Stimulated activated CD8-positive, alpha-beta memory T cell treated with anti-CD3 and anti-CD28 coated beads, Interleukin-4, amount 100 ng/mL, for 1 hour (primary cell): ENCODE measurements around the gene MEPCE.
A peak's percentile ranks its signal among the peaks of the same experiment; 100 is the strongest.

Source experiments
- DNase-seq, 2 donors: peaks; one replicate each; pipeline ENCODE4 v3.0.0-alpha.2; 2020; ENCODE audit warnings: low read depth in 2 of 2, low spot score in 1 of 2

The MEPCE gene

DNA sequence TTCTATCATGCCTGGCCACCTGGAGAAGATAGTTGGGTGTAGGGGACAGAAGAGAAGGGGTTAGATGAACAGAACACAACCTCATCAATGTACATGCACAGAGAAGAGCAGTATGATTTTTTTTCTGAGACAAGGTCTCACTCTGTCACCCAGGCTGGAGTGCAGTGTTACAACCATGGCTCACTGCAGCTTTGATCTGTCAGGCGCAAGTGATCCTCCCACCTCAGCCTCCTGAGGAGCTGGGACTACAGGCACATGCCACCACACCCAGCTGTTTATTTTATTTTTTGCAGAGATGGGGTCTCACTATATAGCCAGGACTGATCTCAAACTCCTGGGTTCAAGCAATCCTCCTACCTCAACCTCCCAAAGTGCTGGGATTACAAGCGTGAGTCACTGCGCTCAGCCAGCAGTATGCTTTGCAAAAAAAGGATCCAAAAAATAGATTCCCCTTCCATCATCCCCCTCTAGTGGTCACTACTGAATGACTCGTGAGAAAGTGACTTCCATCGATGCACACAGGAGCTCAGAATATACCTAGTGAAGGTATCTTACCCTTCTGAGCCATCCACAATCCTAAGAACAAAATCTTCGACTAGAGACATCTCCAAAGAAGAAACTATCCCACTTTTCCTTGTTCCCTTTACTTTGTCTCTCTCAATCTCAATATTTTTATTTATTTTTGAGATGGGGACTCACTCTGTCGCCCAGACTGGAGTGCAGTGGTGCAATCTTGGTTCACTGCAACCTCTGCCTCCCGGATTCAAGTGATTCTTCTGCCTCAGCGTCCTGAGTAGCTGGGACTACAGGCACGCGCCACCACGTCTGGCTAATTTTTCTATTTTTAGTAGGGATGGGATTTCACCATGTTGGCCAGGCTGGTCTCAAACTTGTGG, 22.1 kb upstream of the MEPCE start:
- DNase-seq: no peak

DNA sequence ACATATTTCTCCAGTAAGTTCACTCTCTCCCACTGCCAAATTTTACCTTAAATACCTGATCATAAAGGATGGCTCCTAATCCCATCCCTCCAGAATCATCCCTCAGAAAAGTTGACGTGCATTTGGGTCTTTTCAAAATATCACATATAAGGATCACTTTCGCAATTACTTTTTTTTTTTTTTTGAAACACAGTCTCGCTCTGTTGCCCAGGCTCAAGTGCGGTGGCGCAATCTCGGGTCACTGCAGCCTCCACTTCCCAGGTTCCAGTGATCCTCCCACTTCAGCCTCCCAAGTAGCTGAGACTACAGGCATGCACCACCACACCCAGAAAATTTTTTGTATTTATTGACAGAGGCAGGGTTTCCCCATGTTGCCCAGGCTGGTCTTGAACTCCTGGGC, 18.5 kb upstream of the MEPCE start:
- no peak for DNase-seq

GRCh38 chr7:100413346-100413745, 16.3 kb upstream of the MEPCE start:
- no peak for DNase-seq

GRCh38 chr7:100413889-100414288, 15.7 kb upstream of the MEPCE start:
- DNase-seq: no peak

DNA sequence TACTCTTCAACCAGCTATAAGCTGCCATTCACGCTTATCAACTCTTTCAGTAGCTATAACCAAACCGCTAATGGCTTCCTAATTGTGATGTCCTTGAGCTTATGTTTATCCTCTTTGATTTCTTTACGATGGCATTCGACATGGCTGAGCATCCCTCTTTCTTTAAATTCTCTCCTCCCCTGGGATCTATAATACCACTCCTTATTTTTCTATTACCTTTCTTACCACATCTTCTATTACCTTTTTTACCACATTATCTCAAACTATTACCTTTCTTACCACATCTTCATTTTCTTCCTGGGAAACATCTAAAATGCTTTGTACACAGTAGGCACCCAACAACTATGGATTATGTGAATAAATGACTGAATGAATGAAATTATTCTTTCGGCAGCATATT, 14.2 kb upstream of the MEPCE start:
- no peak for DNase-seq

DNA sequence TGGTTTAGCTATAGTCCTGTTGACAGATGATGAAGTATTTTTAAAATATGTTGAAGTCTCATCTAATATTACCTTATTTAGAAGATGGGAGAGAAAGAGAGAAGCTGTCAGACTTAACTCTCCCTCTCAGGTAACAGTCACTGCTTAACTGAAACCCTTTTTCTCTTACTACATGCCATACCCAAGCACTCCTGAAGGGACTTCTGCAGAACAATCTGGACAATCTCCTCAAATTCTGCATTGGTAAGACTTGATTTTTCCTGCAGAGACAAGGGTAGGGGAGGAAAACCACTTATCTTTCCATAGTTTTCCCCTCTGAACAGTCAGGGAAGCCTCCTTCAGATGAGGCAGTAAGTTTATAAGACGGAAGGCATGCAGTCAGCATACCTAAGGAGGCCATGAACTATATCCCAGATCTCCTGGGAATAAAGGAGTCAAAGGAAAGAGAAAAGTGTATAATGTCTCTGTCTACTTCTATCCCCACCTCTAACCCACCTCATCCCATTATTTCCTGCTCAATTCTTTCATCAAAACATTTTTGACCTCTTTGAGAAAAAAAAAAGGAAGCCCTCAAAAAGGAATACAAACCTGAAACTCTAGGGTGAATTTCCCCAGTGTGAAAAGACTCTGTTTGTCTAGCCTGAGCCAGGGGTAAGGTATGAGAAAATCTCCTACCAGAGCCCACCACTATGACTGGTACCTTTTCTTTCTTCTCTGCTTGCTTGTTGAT, 10.5 kb upstream of the MEPCE start:
- no peak for DNase-seq

DNA sequence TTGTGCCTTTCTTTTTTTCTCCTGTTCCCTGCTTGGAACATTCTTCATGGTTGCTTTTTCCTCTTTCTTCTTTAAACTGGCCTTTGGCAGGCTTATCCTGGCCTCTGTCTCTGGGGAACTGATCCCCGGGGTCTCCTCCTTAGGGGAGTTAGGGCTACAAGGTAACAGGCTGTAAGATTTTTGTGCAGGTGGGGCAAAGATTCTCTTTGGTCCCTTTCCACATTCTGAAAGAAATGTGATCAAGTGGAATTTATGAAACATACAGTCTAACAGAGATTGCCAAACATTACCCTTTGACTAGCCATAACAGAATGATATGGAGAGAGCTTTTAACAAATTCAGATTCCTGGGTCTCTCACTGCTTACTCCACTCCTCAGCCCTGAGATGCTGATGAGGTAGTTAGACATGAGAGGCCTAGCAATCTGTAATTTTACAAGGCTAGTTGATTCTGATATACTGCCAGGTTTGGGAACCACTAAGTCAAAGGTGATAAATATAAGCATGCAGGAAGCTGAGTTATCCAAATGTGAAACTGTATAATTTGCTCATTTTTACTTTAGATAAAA, 9.9 kb upstream of the MEPCE start:
- DNase-seq: no peak

GRCh38 chr7:100423315-100423714, 6.3 kb upstream of the MEPCE start:
- DNase-seq: no peak

- DNase-seq: no peak
Observed at GRCh38 chr7:100425347-100425746, 4.3 kb upstream of the MEPCE start.

GRCh38 chr7:100426516-100426915, 3.1 kb upstream of the MEPCE start:
- no peak for DNase-seq

DNA sequence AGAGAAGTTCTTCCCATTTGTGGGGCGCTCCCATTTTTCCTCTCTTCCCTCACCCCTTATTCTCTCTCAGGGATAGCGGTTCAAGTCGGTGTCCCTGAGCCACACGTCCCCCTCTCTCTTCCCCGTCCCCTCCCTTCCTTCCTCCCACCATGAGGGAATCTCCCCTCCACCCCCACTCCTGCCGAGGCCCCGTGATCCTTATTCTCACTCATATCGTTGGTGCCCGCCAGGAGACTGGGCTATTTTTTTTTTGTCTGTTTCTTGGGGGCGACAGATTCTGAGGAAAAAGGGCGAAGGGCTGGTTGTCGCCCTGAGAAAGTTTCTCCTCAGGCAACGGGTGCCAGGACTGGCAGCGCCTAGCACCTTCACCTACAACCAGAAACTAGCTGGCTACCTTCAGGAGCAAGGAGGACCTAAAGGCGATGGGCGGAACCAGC, 1.9 kb upstream of the MEPCE start:
- DNase-seq: no peak

DNA sequence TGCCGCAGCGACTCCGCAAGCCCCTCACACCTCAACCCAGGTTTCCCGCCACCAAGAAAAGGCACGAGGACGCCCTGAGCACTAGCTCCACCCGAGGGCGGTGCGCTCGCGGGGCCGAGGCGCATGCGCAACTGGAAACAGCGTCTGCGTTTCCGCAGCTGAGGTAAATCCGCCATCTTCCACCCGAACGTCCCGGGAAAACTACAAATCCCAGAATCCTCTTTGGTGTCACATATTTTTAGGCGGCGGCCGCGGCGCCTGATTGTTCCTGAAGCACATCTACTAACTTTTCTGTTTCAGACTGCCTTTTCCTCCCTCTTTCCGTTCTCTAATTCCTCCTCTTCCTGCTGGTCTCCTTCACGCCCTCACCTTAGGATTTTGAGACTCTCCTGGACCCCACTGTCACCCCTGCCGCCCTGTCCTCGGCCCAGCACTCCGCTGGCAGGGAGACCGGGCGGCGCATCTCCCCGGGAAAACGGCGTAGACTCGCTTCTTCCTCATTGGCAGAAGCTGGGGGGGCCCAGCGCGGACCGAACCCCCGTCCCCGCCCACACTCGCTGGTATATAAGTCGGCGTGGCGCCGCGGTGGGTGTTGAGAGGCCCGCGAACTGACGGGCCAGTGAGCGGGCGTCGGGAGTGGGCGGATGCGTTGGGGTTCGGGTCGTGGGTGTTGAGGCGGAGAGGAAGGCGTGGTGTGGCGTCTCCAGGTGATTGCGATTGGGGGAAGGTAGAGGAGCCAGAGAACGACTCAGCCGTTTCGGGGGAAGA, 1.2 kb upstream of the MEPCE start, which contains the start of gene ZCWPW1:
TSS of gene ZCWPW1 (minus strand) at position 505 of the 768 bp plus-strand sequence. CDS start 8,054 bp downstream, outside the sequence.
- DNase-seq: peak; percentile 97

- peak; percentile 100 for DNase-seq
Observed at GRCh38 chr7:100428967-100429636, 529 bp upstream of the MEPCE start.

- DNase-seq: peak in 1 of 2 donors; percentile 14
Observed at GRCh38 chr7:100430493-100431285, 1.1 kb downstream of the MEPCE start.

GRCh38 chr7:100431286-100431735, 1.7 kb downstream of the MEPCE start:
- no peak for DNase-seq

DNA sequence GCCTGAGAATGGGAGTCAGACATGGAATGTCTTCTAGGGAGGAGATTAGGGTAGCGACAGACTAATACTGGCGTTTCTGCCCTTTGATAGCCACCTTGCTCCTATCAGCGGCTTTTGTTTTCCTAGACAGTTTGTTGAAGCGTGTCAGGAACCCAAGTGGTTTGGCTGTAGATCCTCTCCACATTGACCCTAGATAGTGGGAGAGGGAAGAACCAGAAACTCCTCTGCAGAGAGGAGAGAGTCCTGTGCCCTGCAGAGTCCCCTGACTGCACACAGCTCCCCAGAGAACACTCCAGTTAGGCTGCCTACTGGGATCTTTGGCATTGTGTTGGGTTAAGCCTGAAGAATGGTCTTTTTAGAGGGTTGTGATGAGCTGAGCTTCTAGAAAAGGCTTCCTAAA, 2.4 kb downstream of the MEPCE start:
- DNase-seq: no peak

GRCh38 chr7:100432621-100433275, 3.1 kb downstream of the MEPCE start:
- no peak for DNase-seq

- no peak for DNase-seq
Observed at GRCh38 chr7:100433276-100433591, 3.6 kb downstream of the MEPCE start.

DNA sequence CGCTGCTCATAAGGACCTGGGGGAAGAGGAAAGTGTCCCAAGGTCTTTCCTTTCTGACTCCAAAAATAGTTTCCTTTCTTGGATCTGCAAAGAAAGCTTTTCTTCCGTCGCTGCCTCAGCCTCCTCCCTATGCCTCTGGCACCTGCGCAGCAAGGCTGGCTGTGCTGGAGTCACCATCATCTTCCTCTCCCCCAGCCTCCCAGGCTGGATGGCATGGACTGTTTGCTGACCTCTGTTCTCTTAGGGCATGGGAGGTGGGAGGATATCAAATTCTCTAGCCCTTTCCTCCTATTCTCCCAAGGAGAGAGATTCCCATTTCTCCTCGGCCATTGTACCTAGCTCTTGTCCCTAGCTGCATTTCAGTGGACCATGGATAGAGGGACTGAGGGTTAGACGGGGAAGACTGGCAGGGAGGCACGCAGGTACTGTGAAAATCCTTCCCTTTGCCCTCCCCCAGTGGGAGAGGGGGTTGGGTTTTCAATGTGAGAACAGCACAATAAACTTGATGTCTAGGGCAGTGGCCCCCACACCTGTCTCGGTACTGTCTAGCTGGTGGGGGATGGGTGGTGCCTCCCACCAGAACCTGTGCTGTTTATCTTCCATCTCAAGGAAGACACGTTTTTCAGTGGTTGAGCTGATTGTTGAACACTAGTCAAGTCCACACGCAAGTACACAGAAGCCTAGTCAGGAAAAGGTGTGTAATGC, 4.1 kb downstream of the MEPCE start:
- DNase-seq: no peak
